H1 (cell line): ENCODE data around the gene DENND2C. TPM values are rescaled to one million over a fixed set of nuclear protein-coding genes. Genes with fewer than 3 reads are reported as not detected.

ENCODE experiments used
- CTCF ChIP-seq, 3 experiments: IDR thresholded peaks; 1 replicate in 2 of 3; 2 replicates in 1 of 3; pipeline versions ENCODE4 v1.5.1 to v1.6.1; 2011; ENCODE audit warnings: low read length in 3 of 3, mild to moderate bottlenecking in 3 of 3, inconsistent platforms in 2 of 3, low read depth in 1 of 3, moderate library complexity in 1 of 3; ENCODE audit not compliant: insufficient read depth in 1 of 3; ENCODE audit errors: control extremely low read depth in 1 of 3
- E2F6 ChIP-seq: IDR thresholded peaks from 2 replicates; pipeline ENCODE4 v1.6.1; 2012; ENCODE audit warnings: inconsistent platforms
- SAP30 ChIP-seq: fragments of 300-600 bp; sonication (generic); IDR thresholded peaks from 2 replicates; pipeline ENCODE4 v1.7.1; 2012; ENCODE audit warnings: low read length, moderate library complexity, mild to moderate bottlenecking, inconsistent platforms; ENCODE audit not compliant: insufficient read depth, insufficient replicate concordance
- SIRT6 ChIP-seq: IDR thresholded peaks from one replicate; pipeline ENCODE4 v1.7.1; 2012; ENCODE audit warnings: low read length, inconsistent platforms
- TCF12 ChIP-seq: IDR thresholded peaks from 2 replicates; pipeline ENCODE4 v1.6.1; 2011; ENCODE audit warnings: low read depth, mild to moderate bottlenecking, low read length
- polyA plus RNA-seq, 7 experiments: library from polyadenylated mRNA; depleted of rRNA in 3 of 7; stranded (reverse) in 5 of 7; unstranded in 2 of 7; fragments of >200 nt in 5 of 7; fragments of 200-250 nt in 2 of 7; gene quantifications; 1 replicate in 5 of 7; 2 replicates in 1 of 7; 4 replicates in 1 of 7; pipeline versions ENCODE4 v1.2.1 to v1.2.3, GENCODE V29; 2011 to 2013; ENCODE audit warnings: missing spikeins in 2 of 7, mixed read lengths in 2 of 7
- total RNA-seq: library from RNA; stranded (reverse); fragmentation: NEBNext Ultra II Directional; extraction: Animal tissue kit (Norgen Biotek cat#: 25700); gene quantifications from 2 replicates; pipeline ENCODE4 v1.2.1, GENCODE V29; 2021

The DENND2C gene
- total and polyA plus RNA-seq, 2 of the 8 experiments (the other 6 are each of a cell fraction or from before 2014, with no cell fraction given): 1.8 to 5.5 TPM

- no peak for TF ChIP-seq SIRT6
- no peak for TF ChIP-seq CTCF (IDR thresholded peaks at IDR 0.05; ENCODE audit: control extremely low read depth in 1 of 3, insufficient read depth in 1 of 3, low read depth in 1 of 3, low read length in 3 of 3)
- TF ChIP-seq SAP30: no peak
- TF ChIP-seq E2F6: no peak
- no peak for TF ChIP-seq TCF12
Observed at GRCh38 chr1:114623364-114623763, 46.5 kb downstream of the DENND2C start (continued).
